Measurements from ENCODE around the gene POM121C.
"Not testable (repeated sequence)": the region's sequence is repeated elsewhere in the genome, so short reads cannot be mapped to it uniquely, and the experiment has no call there.

Gene POM121C

DNA sequence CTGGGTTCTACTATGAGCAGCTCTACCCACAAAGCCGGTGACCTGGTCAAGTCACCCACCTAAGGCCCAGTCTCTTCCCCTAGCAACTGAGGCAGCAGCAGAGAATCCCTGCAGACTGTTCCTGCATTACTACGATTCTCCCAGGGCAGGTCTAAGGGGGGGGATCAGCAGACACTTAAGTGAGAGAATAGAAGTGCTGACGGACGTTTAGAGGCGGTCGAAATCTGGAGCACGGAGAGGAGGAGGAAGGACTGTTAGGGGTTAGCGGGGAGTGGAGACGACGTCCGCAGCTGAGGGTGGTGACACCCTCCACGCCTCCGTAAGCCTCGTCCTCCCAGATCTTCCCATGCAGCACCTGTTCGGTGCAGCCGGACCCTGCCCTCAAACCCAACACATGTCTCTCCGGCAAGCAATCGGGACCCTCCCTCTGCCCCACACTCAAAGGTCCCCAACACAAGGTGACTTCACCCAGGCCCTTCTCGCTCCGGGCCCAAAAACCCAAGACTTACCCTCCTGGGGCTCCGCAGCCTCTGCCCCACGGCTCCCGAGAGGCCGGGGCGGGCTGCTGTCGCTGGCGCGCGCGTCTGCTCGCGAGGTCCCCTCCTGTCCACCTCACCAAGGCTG lies 632 bp downstream of the POM121C start:
- H3K27me3 ChIP-seq (ENCODE audit: control insufficient read depth in 2 of 2, insufficient read depth in 2 of 2, low read length in 2 of 2); H3K36me3 ChIP-seq (ENCODE audit: control insufficient read depth in 2 of 2, insufficient read depth in 2 of 2, low read length in 2 of 2); H3K4me1 ChIP-seq (ENCODE audit: control insufficient read depth in 2 of 2, insufficient read depth in 2 of 2, low read length in 2 of 2); H3K9me3 ChIP-seq (ENCODE audit: control insufficient read depth in 2 of 2, low read length in 2 of 2): not testable (repeated sequence)
- Histone ChIP-seq H3K9ac (ENCODE audit: low read depth in 1 of 2, low read length in 2 of 2) (peak overlapping the region; percentile 24 to 70), H3K27ac (ENCODE audit: low read depth in 2 of 2, low read length in 2 of 2) (peak overlapping the region in 1 of 2 donors; percentile 68), H3K4me3 (ENCODE audit: low read length in 2 of 2) (peak overlapping the region; percentile 72 to 76)

DNA sequence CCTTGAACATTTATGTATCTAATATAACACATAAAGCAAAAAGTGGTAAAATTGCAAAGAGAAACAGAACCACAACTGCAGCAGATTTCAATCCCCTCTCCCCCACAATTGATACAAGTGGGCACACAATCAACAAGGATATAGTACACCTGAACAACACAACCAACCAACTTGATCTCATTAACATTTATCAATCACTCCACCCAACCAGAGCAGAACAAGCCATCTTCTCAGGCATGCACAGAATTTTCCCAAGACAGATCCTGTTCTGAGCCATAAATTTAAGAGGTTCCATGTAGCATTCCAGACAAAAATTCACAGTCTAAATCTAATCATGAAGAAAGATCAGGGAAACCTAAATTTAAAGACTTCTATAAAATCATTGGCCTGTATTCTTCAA lies 5.8 kb downstream of the POM121C start:
- H3K9ac ChIP-seq (ENCODE audit: low read depth in 1 of 2, low read length in 2 of 2); H3K9me3 ChIP-seq (ENCODE audit: control insufficient read depth in 2 of 2, low read length in 2 of 2); H3K27ac ChIP-seq (ENCODE audit: low read depth in 2 of 2, low read length in 2 of 2); H3K27me3 ChIP-seq (ENCODE audit: control insufficient read depth in 2 of 2, insufficient read depth in 2 of 2, low read length in 2 of 2); H3K4me3 ChIP-seq (ENCODE audit: low read length in 2 of 2); H3K36me3 ChIP-seq (ENCODE audit: control insufficient read depth in 2 of 2, insufficient read depth in 2 of 2, low read length in 2 of 2); H3K4me1 ChIP-seq (ENCODE audit: control insufficient read depth in 2 of 2, insufficient read depth in 2 of 2, low read length in 2 of 2): not testable (repeated sequence)

DNA sequence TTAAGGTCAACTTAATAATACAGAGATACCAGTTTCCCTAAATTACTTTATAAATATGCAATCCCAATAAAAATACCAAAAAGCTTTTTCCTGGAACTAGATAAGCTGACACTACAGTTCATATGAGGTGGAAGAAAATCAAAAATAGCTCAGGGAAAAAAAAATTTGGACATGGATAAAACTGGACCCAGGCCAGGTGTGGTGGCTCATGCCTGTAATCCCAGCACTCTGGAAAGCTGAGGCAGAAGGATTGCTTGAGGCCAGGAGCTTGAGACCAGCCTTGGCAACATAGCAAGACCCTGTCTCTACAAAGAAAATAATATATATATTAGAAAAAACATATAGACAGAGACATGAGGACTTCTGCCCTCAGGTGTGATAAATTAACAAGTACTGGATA lies 8.6 kb downstream of the POM121C start:
- H3K9me3 ChIP-seq (ENCODE audit: control insufficient read depth in 2 of 2, low read length in 2 of 2); H3K27ac ChIP-seq (ENCODE audit: low read depth in 2 of 2, low read length in 2 of 2); H3K9ac ChIP-seq (ENCODE audit: low read depth in 1 of 2, low read length in 2 of 2): not testable (repeated sequence)

GRCh38 chr7:75470166-75470565 lies 15.9 kb downstream of the POM121C start:
- H3K36me3 ChIP-seq (ENCODE audit: control insufficient read depth in 2 of 2, insufficient read depth in 2 of 2, low read length in 2 of 2): peaks cover 0 to 13% of the 10 kb centered on the region in 2 donors
- not testable (repeated sequence) for H3K27ac ChIP-seq (ENCODE audit: low read depth in 2 of 2, low read length in 2 of 2); H3K4me3 ChIP-seq (ENCODE audit: low read length in 2 of 2)

More for the DNA sequence above, 8.6 kb downstream of the POM121C start:
- H3K27me3 ChIP-seq (ENCODE audit: control insufficient read depth in 2 of 2, insufficient read depth in 2 of 2, low read length in 2 of 2); H3K4me1 ChIP-seq (ENCODE audit: control insufficient read depth in 2 of 2, insufficient read depth in 2 of 2, low read length in 2 of 2); H3K36me3 ChIP-seq (ENCODE audit: control insufficient read depth in 2 of 2, insufficient read depth in 2 of 2, low read length in 2 of 2); H3K4me3 ChIP-seq (ENCODE audit: low read length in 2 of 2): not testable (repeated sequence)

GRCh38 chr7:75460541-75460940 lies 25.6 kb downstream of the POM121C start:
- not testable (repeated sequence) for H3K4me1 ChIP-seq (ENCODE audit: control insufficient read depth in 2 of 2, insufficient read depth in 2 of 2, low read length in 2 of 2); H3K27ac ChIP-seq (ENCODE audit: low read depth in 2 of 2, low read length in 2 of 2); H3K27me3 ChIP-seq (ENCODE audit: control insufficient read depth in 2 of 2, insufficient read depth in 2 of 2, low read length in 2 of 2); H3K4me3 ChIP-seq (ENCODE audit: low read length in 2 of 2); H3K9me3 ChIP-seq (ENCODE audit: control insufficient read depth in 2 of 2, low read length in 2 of 2); H3K36me3 ChIP-seq (ENCODE audit: control insufficient read depth in 2 of 2, insufficient read depth in 2 of 2, low read length in 2 of 2); H3K9ac ChIP-seq (ENCODE audit: low read depth in 1 of 2, low read length in 2 of 2)

More at GRCh38 chr7:75470166-75470565, 15.9 kb downstream of the POM121C start:
- not testable (repeated sequence) for H3K9ac ChIP-seq (ENCODE audit: low read depth in 1 of 2, low read length in 2 of 2); H3K9me3 ChIP-seq (ENCODE audit: control insufficient read depth in 2 of 2, low read length in 2 of 2); H3K27me3 ChIP-seq (ENCODE audit: control insufficient read depth in 2 of 2, insufficient read depth in 2 of 2, low read length in 2 of 2); H3K4me1 ChIP-seq (ENCODE audit: control insufficient read depth in 2 of 2, insufficient read depth in 2 of 2, low read length in 2 of 2)

- H3K36me3 ChIP-seq (ENCODE audit: control insufficient read depth in 2 of 2, insufficient read depth in 2 of 2, low read length in 2 of 2); H3K27me3 ChIP-seq (ENCODE audit: control insufficient read depth in 2 of 2, insufficient read depth in 2 of 2, low read length in 2 of 2); H3K4me3 ChIP-seq (ENCODE audit: low read length in 2 of 2); H3K9me3 ChIP-seq (ENCODE audit: control insufficient read depth in 2 of 2, low read length in 2 of 2); H3K27ac ChIP-seq (ENCODE audit: low read depth in 2 of 2, low read length in 2 of 2); H3K9ac ChIP-seq (ENCODE audit: low read depth in 1 of 2, low read length in 2 of 2); H3K4me1 ChIP-seq (ENCODE audit: control insufficient read depth in 2 of 2, insufficient read depth in 2 of 2, low read length in 2 of 2): not testable (repeated sequence)
These were observed 28.1 kb downstream of the POM121C start for GRCh38 chr7:75458034-75458433.

GRCh38 chr7:75456403-75456802 lies 29.7 kb downstream of the POM121C start:
- H3K4me1 ChIP-seq (ENCODE audit: control insufficient read depth in 2 of 2, insufficient read depth in 2 of 2, low read length in 2 of 2); H3K4me3 ChIP-seq (ENCODE audit: low read length in 2 of 2); H3K9ac ChIP-seq (ENCODE audit: low read depth in 1 of 2, low read length in 2 of 2); H3K9me3 ChIP-seq (ENCODE audit: control insufficient read depth in 2 of 2, low read length in 2 of 2); H3K36me3 ChIP-seq (ENCODE audit: control insufficient read depth in 2 of 2, insufficient read depth in 2 of 2, low read length in 2 of 2); H3K27ac ChIP-seq (ENCODE audit: low read depth in 2 of 2, low read length in 2 of 2); H3K27me3 ChIP-seq (ENCODE audit: control insufficient read depth in 2 of 2, insufficient read depth in 2 of 2, low read length in 2 of 2): not testable (repeated sequence)

GRCh38 chr7:75452494-75452955 lies 33.6 kb downstream of the POM121C start:
- not testable (repeated sequence) for H3K27ac ChIP-seq (ENCODE audit: low read depth in 2 of 2, low read length in 2 of 2); H3K27me3 ChIP-seq (ENCODE audit: control insufficient read depth in 2 of 2, insufficient read depth in 2 of 2, low read length in 2 of 2); H3K4me3 ChIP-seq (ENCODE audit: low read length in 2 of 2); H3K4me1 ChIP-seq (ENCODE audit: control insufficient read depth in 2 of 2, insufficient read depth in 2 of 2, low read length in 2 of 2); H3K9ac ChIP-seq (ENCODE audit: low read depth in 1 of 2, low read length in 2 of 2); H3K9me3 ChIP-seq (ENCODE audit: control insufficient read depth in 2 of 2, low read length in 2 of 2); H3K36me3 ChIP-seq (ENCODE audit: control insufficient read depth in 2 of 2, insufficient read depth in 2 of 2, low read length in 2 of 2)

DNA sequence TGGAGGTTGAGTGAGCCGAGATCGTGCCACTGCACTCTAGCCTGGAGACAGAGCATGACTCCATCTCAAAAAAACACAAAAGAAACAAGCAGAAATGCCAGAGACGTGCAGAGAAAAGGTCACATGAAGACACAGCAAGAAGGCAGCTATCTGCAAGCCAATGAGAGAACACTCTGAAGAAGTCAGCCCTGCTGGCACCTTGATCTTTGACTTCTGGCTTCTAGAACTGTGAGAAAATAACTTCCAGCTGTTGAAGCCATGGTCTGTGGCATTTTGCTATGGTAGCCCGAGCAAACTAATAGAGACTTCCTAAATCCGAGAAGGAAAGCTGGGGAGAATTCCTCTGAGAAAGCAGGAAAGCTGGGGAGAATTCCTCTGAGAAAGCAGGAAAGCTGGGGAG lies 36.2 kb downstream of the POM121C start:
- H3K9me3 ChIP-seq (ENCODE audit: control insufficient read depth in 2 of 2, low read length in 2 of 2); H3K4me1 ChIP-seq (ENCODE audit: control insufficient read depth in 2 of 2, insufficient read depth in 2 of 2, low read length in 2 of 2); H3K27ac ChIP-seq (ENCODE audit: low read depth in 2 of 2, low read length in 2 of 2); H3K9ac ChIP-seq (ENCODE audit: low read depth in 1 of 2, low read length in 2 of 2); H3K36me3 ChIP-seq (ENCODE audit: control insufficient read depth in 2 of 2, insufficient read depth in 2 of 2, low read length in 2 of 2); H3K27me3 ChIP-seq (ENCODE audit: control insufficient read depth in 2 of 2, insufficient read depth in 2 of 2, low read length in 2 of 2); H3K4me3 ChIP-seq (ENCODE audit: low read length in 2 of 2): not testable (repeated sequence)

DNA sequence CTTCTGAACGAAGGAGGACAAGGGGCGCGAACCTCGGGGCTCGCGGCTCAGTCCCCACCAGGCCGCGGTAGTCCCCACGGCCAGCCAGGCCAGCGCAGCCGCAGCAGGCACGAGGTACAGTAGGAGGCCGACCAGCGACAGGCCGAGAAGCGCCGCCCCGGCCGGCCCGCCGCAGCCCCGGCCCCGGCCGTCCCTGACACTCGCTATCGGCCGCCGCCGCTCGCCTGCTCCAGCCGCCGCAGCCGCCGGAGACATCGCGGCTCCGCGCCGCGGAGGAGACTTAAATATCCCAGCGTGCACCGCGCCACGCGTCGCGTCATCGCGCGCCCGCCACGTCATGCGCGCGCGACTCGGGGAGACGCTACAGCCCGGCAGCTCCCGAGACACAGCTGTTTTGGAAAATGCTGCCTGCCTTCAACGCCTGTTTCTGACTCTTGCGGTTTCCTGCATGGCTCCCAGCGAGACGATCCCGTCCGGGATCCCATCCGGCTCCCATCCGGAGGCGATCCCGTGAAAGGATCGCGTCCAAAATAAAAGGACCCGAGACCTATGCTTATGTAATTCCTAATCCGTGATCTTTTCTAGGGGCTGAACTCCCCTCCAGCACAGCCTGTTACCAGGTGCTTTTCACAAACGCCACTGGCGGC lies 43.5 kb downstream of the POM121C start:
- peak overlapping the region; percentile 58 to 64 for H3K27ac ChIP-seq (ENCODE audit: low read depth in 2 of 2, low read length in 2 of 2)
- H3K9ac ChIP-seq (ENCODE audit: low read depth in 1 of 2, low read length in 2 of 2): peak overlapping the region; percentile 59 to 68
- H3K36me3 ChIP-seq (ENCODE audit: control insufficient read depth in 2 of 2, insufficient read depth in 2 of 2, low read length in 2 of 2): peaks cover 15 to 20% of the 10 kb centered on the region in 2 donors
- H3K4me3 ChIP-seq (ENCODE audit: low read length in 2 of 2): peak overlapping the region; percentile 68 to 69
- not testable (repeated sequence) for H3K27me3 ChIP-seq (ENCODE audit: control insufficient read depth in 2 of 2, insufficient read depth in 2 of 2, low read length in 2 of 2); H3K4me1 ChIP-seq (ENCODE audit: control insufficient read depth in 2 of 2, insufficient read depth in 2 of 2, low read length in 2 of 2); H3K9me3 ChIP-seq (ENCODE audit: control insufficient read depth in 2 of 2, low read length in 2 of 2)
